ENCODE data around the gene NPB.

NPB gene

DNA sequence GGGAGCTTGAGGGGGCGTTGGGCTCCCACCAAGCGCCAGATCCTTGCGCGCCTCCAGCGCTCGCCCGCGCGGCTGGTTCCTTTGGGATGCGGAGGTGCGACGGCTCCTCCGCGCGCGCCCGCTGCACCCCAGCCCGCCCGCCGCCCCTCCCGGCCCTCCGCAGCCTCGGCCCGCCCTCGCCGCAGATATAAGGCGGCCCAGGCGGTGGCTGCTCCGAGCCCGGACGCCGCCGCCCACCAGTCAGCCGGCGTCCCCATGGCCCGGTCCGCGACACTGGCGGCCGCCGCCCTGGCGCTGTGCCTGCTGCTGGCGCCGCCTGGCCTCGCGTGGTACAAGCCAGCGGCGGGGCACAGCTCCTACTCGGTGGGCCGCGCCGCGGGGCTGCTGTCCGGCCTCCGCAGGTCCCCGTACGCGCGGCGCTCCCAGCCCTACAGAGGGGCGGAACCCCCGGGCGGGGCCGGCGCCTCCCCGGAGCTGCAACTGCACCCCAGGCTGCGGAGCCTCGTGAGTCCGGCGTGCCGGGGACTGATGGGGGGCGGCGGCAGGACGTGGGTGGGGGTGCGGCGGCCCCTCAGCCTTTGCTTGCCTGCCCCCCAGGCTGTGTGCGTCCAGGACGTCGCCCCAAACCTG, at the start of gene NPB:
TSS of gene NPB (plus strand) at position 216 of the 630 bp plus-strand sequence. CDS start at position 256, 40 bp downstream.
- in situ Hi-C loops (cut with MboI; ENCODE audit: low sequenced_read_pairs), result no loop called here

GRCh38 chr17:81854974-81855774, 46.9 kb upstream of the NPB start:
- in situ Hi-C loops (cut with MboI; ENCODE audit: low sequenced_read_pairs), result no loop called here

DNA sequence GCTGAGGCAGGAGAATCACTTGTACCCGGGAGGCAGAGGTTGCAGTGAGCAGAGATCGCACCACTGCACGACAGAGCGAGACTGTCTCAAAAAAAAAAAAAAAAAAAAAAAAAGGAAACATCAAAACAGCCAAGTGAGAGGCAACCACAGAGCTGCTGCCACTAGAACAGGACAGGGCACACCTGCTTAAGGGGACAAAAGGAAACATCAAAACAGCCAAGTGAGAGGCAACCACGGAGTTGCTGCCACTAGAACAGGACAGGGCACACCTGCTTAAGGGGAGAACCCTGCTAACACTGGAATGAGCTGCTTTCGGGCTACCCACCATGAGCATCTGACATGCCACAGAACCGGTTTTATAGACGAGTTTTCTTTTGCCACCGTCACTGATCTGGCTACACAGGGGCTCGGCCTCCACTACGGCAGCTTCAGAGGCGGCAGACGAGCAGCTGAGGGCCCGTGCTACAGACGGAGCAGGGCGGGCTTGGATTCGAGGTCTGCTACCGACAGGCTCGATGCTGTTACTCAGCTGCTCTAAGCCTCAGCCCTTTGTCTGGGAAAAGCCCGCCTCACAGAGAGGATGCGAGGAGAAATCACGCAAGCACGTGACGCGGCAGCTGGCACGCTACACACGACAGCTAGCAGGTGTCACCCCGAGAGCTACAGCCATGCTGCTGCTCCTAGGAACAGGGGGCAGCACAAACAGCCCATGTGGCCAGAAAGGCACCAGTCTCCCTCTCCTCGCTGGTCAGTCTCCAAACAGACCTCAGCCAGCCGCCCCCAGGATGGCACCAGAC, 43.7 kb upstream of the NPB start:
- in situ Hi-C loops (cut with MboI; ENCODE audit: low sequenced_read_pairs), result no loop called here

DNA sequence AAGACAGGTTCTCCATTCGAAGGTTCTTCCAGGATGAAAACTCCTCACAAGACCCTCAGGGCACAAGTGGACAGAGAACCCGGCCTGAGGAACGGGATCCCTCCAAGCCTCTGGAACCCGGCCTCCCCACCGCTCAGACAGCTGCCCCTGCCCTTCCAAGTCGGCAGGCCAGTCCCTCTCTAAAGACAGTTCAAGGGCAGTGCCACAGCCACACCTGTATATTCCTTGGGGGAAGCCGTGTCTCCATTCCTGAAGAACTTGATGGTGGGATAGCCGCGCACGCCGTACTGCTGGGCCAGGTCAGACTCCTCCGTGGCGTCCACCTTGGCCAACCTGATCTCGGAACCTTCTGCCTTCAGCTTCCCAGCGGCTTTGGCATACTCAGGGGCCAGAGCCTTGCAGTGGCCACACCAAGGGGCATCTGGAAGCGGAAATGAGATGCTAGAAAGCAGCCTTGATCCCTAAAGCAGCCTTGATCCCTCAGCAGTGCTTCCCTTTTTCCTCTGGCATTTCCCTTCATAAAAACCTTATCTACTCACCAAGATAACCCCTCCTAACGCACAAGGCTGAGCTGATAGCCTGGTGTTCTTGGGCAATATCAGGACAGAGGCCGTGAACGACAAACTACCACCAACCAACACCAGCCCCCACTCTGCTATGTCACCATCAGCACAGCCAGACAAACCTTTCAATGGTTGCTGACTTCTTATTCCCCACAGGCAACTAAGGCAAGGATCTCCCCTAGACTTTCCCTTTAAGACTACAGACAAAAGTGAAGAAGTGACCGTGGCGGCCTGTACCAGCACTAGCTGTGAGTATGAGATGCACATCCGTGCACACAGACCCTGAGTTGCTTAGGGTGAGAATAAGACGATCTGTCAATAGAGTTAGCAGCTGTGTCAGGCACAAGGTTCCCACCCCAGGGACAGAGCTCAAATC, 42.8 kb upstream of the NPB start:
- in situ Hi-C loops (cut with MboI; ENCODE audit: low sequenced_read_pairs), result no loop called here

- in situ Hi-C loops (cut with MboI; ENCODE audit: low sequenced_read_pairs), result no loop called here
These were observed 41.9 kb upstream of the NPB start, which contains the start of gene P4HB for GRCh38 chr17:81859906-81860755. Gene P4HB (minus strand): TSS chr17:81860535. CDS start chr17:81860471, 64 bp downstream.

GRCh38 chr17:81860756-81861568, 41.1 kb upstream of the NPB start:
- in situ Hi-C loops (cut with MboI; ENCODE audit: low sequenced_read_pairs), result no loop called here

- in situ Hi-C loops (cut with MboI; ENCODE audit: low sequenced_read_pairs), result no loop called here
These were observed 38.8 kb upstream of the NPB start for GRCh38 chr17:81863123-81863675.

- in situ Hi-C loops (cut with MboI; ENCODE audit: low sequenced_read_pairs), result no loop called here
These were observed 37.9 kb upstream of the NPB start for GRCh38 chr17:81863833-81864768.

- in situ Hi-C loops (cut with MboI; ENCODE audit: low sequenced_read_pairs), result no loop called here
These were observed 36.7 kb upstream of the NPB start for GRCh38 chr17:81865358-81865732.

DNA sequence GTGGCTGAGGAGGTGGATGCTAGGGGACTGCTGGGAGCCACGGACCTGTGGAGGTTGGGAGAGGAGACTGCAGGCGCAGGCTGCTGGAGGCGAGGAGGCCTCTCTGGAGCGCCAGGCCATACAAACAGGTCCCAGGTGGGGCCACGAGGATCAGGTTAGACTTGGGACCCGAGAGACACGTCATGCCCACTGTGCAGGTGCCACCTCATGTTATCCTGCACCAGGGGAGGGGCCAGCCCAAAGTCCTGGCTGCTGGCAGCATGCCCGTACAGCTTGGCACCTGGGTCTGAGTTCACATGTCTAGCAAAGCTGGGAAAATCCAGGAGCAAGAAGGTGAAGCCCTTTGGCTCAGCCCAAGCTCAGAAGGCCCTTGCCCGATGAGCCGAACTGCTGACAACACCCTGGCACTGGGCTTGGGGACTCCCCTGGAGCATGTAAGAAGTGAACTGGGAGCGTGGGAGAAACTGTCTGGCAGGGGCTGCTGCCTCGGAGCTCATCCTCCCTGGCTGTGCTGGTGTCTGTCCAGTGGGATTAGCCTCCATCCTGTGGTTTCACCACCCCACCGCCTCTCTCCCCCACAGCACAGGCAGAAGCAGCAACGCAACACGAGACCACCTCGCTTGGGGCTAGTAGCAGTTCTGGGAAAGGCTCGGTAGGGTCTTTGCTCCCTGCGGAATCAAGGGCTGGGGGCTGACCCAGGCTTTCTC, 36.2 kb upstream of the NPB start:
- in situ Hi-C loops (cut with MboI; ENCODE audit: low sequenced_read_pairs), result no loop called here

DNA sequence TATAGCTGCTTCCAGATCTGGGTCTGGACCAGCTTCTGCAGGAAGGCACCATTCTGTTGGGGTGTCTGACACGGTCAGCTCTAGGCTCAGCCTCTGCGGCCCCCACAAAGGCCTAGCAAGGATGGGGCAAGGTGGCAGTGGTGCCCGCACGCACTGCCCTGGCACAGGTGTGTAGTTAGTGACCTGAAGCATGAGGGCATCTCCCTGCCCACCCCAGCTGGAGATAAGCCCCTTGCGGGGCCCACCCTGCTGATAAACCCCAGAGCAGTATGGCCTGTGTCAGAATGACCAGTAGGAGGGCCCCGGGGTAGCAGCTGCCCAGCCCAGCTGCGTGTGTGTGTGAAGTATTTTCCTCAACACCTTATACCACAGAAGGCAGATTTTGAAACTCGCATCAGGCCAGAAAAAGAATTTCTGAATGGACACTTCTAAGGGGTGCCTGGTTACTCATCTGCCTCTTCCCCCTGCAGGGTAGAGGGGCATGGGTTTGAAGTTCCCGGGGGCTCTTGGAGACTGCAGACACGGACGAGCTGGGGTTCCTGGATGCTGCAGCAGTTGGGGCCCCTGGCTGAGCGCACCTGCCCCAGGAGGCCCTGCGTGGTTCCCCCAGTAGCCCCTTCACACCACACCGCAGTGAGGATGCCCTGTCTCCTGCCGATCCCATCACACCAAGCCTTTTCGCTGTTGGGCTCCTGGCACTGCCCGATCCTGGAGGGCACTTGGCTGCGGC, 35.4 kb upstream of the NPB start:
- in situ Hi-C loops (cut with MboI; ENCODE audit: low sequenced_read_pairs), result no loop called here

- in situ Hi-C loops (cut with MboI; ENCODE audit: low sequenced_read_pairs), result no loop called here
These were observed 34.7 kb upstream of the NPB start for GRCh38 chr17:81867170-81867990.

DNA sequence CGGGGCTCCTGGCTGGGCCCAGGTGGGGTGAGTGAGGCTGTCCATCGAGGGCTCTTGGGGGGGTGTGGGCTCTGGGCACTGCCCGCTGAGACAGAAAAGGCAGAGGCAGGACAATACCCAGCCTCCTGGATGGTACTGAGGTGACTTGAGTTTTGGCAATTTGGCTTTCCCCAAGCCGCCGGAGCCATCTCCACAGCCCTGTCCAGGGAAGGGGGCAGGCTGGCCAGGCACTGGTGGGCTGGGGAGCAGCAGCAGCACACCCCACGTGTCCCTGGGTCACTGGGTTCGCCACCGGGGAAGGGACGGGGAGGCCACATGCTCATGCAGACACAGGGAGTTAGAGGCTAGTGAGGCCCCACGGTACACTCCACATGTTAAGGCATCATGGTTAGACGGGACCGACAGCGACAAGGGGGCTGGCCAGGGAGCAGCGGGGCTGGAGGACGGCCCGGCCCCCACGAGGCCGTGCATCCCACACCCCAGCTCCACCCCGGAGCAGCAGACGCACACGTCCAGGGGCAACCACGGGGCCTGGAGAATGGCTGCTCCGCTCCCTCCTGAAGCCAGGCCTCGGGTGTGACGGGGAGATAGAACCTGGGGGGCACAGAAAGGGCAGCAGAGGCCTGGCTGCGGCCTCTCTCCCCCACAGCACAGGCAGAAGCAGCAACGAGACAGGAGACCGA, 33.9 kb upstream of the NPB start:
- in situ Hi-C loops (cut with MboI; ENCODE audit: low sequenced_read_pairs), result no loop called here

DNA sequence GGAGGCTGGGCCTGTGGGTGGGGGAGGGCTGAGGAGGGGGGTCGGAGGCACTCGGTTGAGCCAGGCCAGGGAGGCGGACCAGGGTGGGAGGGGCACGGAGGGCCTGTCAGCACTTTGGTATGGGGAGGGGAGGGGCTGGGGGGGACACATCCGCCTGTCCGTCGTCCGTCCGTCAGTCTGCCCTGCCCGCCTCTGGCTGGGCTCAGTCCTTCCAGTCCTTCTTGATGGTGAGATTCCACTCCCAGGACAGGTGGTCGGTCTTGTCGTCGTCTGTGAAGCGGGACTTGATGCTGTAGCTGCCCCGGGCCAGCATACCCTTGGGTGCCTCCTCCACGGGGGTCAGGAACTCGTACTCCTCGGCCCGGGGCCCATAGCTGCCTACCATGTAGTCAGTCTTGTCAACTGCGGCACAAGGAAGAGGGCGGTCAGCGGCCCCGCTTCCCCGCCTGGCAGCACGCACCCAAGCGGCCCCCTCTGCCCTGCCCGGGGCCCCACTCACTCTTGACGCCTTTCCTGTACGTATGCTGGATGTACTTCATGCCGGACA, 33.3 kb upstream of the NPB start:
- in situ Hi-C loops (cut with MboI; ENCODE audit: low sequenced_read_pairs), result no loop called here

Data from HL-60/S4 treated with phorbol 12-myristate 13-acetate at 8.2 ng/mL for 4 days and 3 days (cell line).